Measurements from ENCODE around the gene CYTH4. TPM values are rescaled to one million over a fixed set of nuclear protein-coding genes. Genes with fewer than 3 reads are reported as not detected.

The CYTH4 gene
- polyA plus RNA-seq, 1 experiment = not detected

GRCh38 chr22:37337204-37337943, 55.1 kb downstream of the CYTH4 start:
- Histone ChIP-seq H3K4me3 (ENCODE audit: low read depth, low read length) (no peak overlapping the region), H3K36me3 (ENCODE audit: control insufficient read depth, insufficient read depth, low read length) (no peaks in the 10 kb centered on the region), H3K27me3 (ENCODE audit: control insufficient read depth, insufficient read depth, low read length) (peaks cover 16% of the 10 kb centered on the region)
- no peak for DNase-seq (ENCODE audit: low read depth)
- no peak for TF ChIP-seq CTCF (IDR thresholded peaks at IDR 0.05; ENCODE audit: insufficient read depth, low read depth, low read length)
- ChIA-PET CTCF (interaction anchor here (0.7 to 1.4 kb wide), 2 partner anchors 91 to 93 kb away, joined by 3 to 4 read pairs; no protein-coding TSS in a partner anchor), POLR2A (no interaction called here)

- Histone ChIP-seq H3K27me3 (ENCODE audit: control insufficient read depth, insufficient read depth, low read length) (peaks cover 12% of the 10 kb centered on the region), H3K4me3 (ENCODE audit: low read depth, low read length) (no peak overlapping the region), H3K36me3 (ENCODE audit: control insufficient read depth, insufficient read depth, low read length) (no peaks in the 10 kb centered on the region)
- no peak for DNase-seq (ENCODE audit: low read depth)
- no peak for TF ChIP-seq CTCF (IDR thresholded peaks at IDR 0.05; ENCODE audit: insufficient read depth, low read depth, low read length)
- CTCF ChIA-PET = no interaction called here
- POLR2A ChIA-PET = no interaction called here
Measured at GRCh38 chr22:37338539-37339246, 56.4 kb downstream of the CYTH4 start.

- no peak for DNase-seq (ENCODE audit: low read depth)
- Histone ChIP-seq H3K36me3 (ENCODE audit: control insufficient read depth, insufficient read depth, low read length) (no peaks in the 10 kb centered on the region), H3K4me3 (ENCODE audit: low read depth, low read length) (no peak overlapping the region), H3K27me3 (ENCODE audit: control insufficient read depth, insufficient read depth, low read length) (peaks cover 2% of the 10 kb centered on the region)
- TF ChIP-seq CTCF (IDR thresholded peaks at IDR 0.05; ENCODE audit: insufficient read depth, low read depth, low read length) = no peak
- ChIA-PET POLR2A (no interaction called here), CTCF (interaction anchor here (0.8 to 1.4 kb wide), 4 partner anchors 10 to 99 kb away, joined by 3 to 5 read pairs (median 4); no protein-coding TSS in a partner anchor)
Measured at GRCh38 chr22:37340331-37341262, 58.3 kb downstream of the CYTH4 start.

- POLR2A ChIA-PET = no interaction called here
- Histone ChIP-seq H3K4me3 (ENCODE audit: low read depth, low read length) (no peak overlapping the region), H3K36me3 (ENCODE audit: control insufficient read depth, insufficient read depth, low read length) (no peaks in the 10 kb centered on the region), H3K27me3 (ENCODE audit: control insufficient read depth, insufficient read depth, low read length) (peaks cover 2% of the 10 kb centered on the region)
- no peak for DNase-seq (ENCODE audit: low read depth)
- CTCF ChIA-PET = no interaction called here
- no peak for TF ChIP-seq CTCF (IDR thresholded peaks at IDR 0.05; ENCODE audit: insufficient read depth, low read depth, low read length)
Measured at GRCh38 chr22:37342065-37342464, 59.8 kb downstream of the CYTH4 start.

GRCh38 chr22:37343348-37343747, 61.0 kb downstream of the CYTH4 start:
- TF ChIP-seq CTCF (IDR thresholded peaks at IDR 0.05; ENCODE audit: insufficient read depth, low read depth, low read length) = no peak
- ChIA-PET POLR2A (no interaction called here), CTCF (no interaction called here)
- Histone ChIP-seq H3K4me3 (ENCODE audit: low read depth, low read length) (no peak overlapping the region), H3K36me3 (ENCODE audit: control insufficient read depth, insufficient read depth, low read length) (no peaks in the 10 kb centered on the region), H3K27me3 (ENCODE audit: control insufficient read depth, insufficient read depth, low read length) (peaks cover 2% of the 10 kb centered on the region)
- no peak for DNase-seq (ENCODE audit: low read depth)
